ENCODE data around the gene FSD2. TPM values are rescaled to one million over a fixed set of nuclear protein-coding genes. Genes with fewer than 3 reads are reported as not detected.

FSD2 gene
- total RNA-seq, 1 donor from 2014 or later = not detected

DNA sequence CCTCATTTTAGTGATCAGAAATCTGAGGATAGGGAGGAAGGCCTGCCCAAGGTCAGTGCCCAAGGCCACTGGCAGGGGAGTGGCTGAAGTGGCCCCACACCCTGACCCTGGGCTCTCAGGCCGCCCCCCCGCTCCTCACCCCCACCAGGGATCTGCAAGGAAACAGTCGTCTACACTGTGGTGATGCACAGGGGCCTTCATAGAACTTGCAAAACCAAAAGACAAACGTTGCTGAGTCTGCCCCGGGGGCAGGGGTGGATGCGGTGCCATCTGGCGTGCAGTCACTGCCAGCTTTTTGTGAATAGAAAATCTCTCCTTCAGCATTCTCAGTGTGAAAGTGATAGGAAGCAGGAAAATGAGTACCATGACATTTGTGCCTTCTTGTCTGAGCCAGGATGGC lies 44.9 kb upstream of the FSD2 start:
- FAIRE-seq = no peak

DNA sequence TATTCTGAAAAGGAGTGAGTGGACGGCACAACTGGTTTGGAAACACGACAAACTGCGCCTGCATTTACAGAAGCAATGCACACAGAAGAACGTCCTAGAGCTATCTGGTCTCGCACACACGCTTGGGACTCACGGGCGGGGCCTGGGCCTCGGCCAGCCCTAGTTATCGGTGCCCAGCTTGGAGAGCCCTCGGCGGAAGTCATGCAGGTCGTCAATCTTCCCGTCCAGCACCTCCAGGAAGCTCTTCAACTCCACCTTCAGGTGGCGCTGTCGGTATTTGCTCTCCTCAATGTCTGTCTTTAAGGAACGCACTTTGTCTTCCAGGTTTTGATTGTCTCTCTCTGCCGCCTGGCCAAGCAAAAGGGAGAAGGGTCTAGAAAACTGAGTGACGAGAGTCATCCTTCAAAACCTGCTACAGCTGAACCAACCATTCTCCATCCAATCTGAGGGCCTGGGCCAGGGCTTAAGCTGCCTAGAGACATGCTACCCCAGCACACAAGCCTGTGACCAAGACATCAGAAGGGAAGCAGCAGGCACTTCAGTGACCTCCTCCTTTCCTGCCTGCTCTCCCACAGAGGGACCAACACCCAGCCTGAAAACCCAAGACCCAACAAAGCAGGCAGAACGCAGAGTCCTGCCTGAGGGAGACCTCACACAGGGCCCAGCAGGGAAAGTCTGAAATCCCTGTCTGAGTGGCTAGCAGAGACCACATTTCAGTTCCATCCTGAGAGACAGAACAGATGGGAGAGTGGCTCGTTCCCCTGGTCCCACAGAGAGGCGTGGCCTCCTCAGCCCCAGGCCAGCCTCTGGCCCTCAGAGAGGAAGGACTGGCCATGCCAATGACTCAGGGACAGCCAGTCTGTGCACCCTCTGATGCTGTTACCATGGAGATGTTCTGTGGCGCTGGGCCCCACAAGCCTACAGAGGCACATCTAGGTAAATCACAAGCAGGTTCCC lies 44.0 kb upstream of the FSD2 start:
- TF ChIP-seq, protein P1, sequence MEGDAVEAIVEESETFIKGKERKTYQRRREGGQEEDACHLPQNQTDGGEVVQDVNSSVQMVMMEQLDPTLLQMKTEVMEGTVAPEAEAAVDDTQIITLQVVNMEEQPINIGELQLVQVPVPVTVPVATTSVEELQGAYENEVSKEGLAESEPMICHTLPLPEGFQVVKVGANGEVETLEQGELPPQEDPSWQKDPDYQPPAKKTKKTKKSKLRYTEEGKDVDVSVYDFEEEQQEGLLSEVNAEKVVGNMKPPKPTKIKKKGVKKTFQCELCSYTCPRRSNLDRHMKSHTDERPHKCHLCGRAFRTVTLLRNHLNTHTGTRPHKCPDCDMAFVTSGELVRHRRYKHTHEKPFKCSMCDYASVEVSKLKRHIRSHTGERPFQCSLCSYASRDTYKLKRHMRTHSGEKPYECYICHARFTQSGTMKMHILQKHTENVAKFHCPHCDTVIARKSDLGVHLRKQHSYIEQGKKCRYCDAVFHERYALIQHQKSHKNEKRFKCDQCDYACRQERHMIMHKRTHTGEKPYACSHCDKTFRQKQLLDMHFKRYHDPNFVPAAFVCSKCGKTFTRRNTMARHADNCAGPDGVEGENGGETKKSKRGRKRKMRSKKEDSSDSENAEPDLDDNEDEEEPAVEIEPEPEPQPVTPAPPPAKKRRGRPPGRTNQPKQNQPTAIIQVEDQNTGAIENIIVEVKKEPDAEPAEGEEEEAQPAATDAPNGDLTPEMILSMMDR (IDR thresholded peaks at IDR 0.05; ENCODE audit: insufficient read depth, low read length, severe bottlenecking) = peak; percentile 95
- no peaks in the 10 kb centered on the region for H3K27me3 ChIP-seq (ENCODE audit: control insufficient read depth, insufficient read depth, low read length)
- FAIRE-seq (no peak), DNase-seq (ENCODE audit: low read depth) (peak; percentile 76)
- peaks cover 14% of the 10 kb centered on the region for H3K36me3 ChIP-seq (ENCODE audit: control insufficient read depth, insufficient read depth, low read length)
- no peak overlapping the region for H3K4me3 ChIP-seq (ENCODE audit: low read depth, low read length)

More for the DNA sequence above, 44.9 kb upstream of the FSD2 start:
- no peak overlapping the region for H3K4me3 ChIP-seq (ENCODE audit: low read depth, low read length)
- no peak for DNase-seq (ENCODE audit: low read depth)
- no peaks in the 10 kb centered on the region for H3K27me3 ChIP-seq (ENCODE audit: control insufficient read depth, insufficient read depth, low read length)
- peaks cover 14% of the 10 kb centered on the region for H3K36me3 ChIP-seq (ENCODE audit: control insufficient read depth, insufficient read depth, low read length)
- TF ChIP-seq, protein P1 (IDR thresholded peaks at IDR 0.05; ENCODE audit: insufficient read depth, low read length, severe bottlenecking) = no peak

DNA sequence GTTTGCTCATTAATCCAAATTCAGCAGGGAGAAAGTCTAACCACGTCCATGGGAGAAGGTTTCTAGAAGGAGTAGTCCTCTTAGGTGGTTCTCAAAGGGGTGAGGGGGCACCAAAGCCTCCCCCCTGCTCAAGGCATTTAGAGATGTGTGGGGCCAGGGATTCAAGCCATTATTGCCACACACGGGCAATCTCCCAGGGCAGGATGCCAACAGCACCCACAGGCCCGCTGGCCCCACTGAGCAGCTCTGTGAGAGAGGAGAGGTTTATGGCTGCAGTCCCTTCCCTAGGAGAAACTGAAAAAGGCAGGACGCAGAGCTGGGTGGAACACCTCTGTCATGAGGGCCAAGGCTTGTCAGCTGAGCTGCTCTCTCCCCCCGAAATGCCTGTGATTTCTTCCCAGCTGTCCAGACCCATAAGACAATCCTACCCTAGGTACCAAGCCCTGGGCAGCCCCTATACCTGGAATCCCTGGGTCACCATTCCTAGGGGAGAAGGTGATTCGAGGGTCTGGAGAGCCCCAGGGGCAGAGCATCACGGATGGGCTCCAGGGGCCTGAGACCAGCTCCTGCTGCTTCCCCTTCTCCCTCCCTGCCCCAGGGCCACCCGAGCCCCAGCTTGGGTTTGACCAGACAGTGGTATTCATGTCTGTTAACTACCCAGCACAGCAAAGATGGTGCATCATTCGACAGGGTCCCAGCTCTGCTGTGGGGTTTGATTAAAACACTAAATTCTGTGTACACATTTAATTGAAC lies 42.5 kb upstream of the FSD2 start:
- TF ChIP-seq, protein P1 (IDR thresholded peaks at IDR 0.05; ENCODE audit: insufficient read depth, low read length, severe bottlenecking) = no peak
- Histone ChIP-seq H3K4me3 (ENCODE audit: low read depth, low read length) (no peak overlapping the region), H3K36me3 (ENCODE audit: control insufficient read depth, insufficient read depth, low read length) (peaks cover 12% of the 10 kb centered on the region), H3K27me3 (ENCODE audit: control insufficient read depth, insufficient read depth, low read length) (no peaks in the 10 kb centered on the region)
- DNase-seq (ENCODE audit: low read depth) (no peak), FAIRE-seq (no peak)

DNA sequence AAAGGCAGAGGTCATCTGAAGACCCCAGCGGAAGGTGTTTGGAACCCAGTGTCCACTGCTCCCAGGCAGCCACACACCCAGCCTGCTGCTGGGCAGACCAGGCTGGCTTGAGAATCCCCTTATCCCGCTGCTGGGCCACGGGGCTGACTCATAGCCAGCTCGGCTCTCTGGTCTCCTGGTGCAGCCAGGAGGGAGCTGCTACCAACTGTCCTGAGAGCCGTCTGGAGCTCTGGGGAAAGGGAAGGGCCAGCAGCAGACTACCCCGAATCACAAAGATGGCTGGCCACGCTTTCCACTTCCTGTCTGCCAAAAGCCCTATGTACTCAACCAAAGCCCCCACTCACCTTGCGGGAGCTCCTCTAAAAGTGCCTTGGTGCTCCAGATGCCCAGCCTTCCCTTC lies 41.8 kb upstream of the FSD2 start:
- FAIRE-seq (no peak), DNase-seq (ENCODE audit: low read depth) (no peak)

DNA sequence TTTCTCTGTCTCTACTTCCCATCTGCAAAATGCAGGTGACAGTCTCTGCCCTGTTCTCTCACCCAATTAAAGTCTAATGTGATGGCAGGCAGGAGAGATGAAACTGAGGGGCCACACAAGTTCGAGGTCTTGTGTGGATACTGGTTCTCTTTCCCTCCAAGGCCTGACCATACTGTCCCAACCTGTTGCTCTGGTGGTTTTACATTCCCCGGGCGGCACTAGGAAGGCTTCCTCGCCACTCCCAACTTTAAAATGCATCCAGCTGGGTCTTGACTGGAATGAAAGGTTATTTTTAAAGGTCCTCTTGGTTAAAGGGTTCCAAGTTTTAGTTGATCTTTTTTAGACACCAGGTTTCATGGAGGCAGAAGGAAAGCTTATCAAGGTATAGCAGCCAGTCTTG lies 40.8 kb upstream of the FSD2 start:
- H3K36me3 ChIP-seq (ENCODE audit: control insufficient read depth, insufficient read depth, low read length) = peaks cover 8% of the 10 kb centered on the region
- TF ChIP-seq, protein P1 (IDR thresholded peaks at IDR 0.05; ENCODE audit: insufficient read depth, low read length, severe bottlenecking) = no peak
- DNase-seq (ENCODE audit: low read depth) (no peak), FAIRE-seq (no peak)
- H3K27me3 ChIP-seq (ENCODE audit: control insufficient read depth, insufficient read depth, low read length) = no peaks in the 10 kb centered on the region
- H3K4me3 ChIP-seq (ENCODE audit: low read depth, low read length) = no peak overlapping the region

More for the DNA sequence above, 41.8 kb upstream of the FSD2 start:
- Histone ChIP-seq H3K36me3 (ENCODE audit: control insufficient read depth, insufficient read depth, low read length) (peaks cover 10% of the 10 kb centered on the region), H3K4me3 (ENCODE audit: low read depth, low read length) (no peak overlapping the region), H3K27me3 (ENCODE audit: control insufficient read depth, insufficient read depth, low read length) (no peaks in the 10 kb centered on the region)
- TF ChIP-seq, protein P1 (IDR thresholded peaks at IDR 0.05; ENCODE audit: insufficient read depth, low read length, severe bottlenecking) = no peak
